MCF 10A (cell line): ENCODE data around the gene PHACTR1. TPM values are rescaled to one million over a fixed set of nuclear protein-coding genes. Genes with fewer than 3 reads are reported as not detected.

Experiments used
- BruUV-seq: library from RNA; stranded (reverse); fragments of 400-500 nt; replicated peaks from 2 replicates; lab custom pipeline; 2021; lab: Mats Ljungman, UMichigan
- CTCF ChIA-PET: fragments of 300-600 bp; sonication (Branson Sonifier 250); formaldehyde crosslinking; extraction: SDS; loops from one replicate; lab custom pipeline; 2021; ENCODE audit warnings: antibody characterized with exemption, inconsistent platforms; lab: Yijun Ruan, JAX
- POLR2A ChIA-PET: fragments of 300-600, 350-650 bp; sonication (Branson Sonifier 250); formaldehyde crosslinking; extraction: SDS; loops from one replicate; lab custom pipeline; 2020; ENCODE audit warnings: antibody characterized with exemption, inconsistent platforms; lab: Yijun Ruan, JAX
- DNase-seq: peaks from one replicate; pipeline ENCODE4 v3.0.0-alpha.2; 2018; ENCODE audit not compliant: unreplicated experiment
- H3K27ac Mint-ChIP-seq: one replicate; pipeline ENCODE4 v1.8.0; 2022; ENCODE audit warnings: mild to moderate bottlenecking, low read depth, mixed read lengths; ENCODE audit not compliant: unreplicated experiment
- H3K27me3 Mint-ChIP-seq: one replicate; pipeline ENCODE4 v1.8.0; 2022; ENCODE audit warnings: mixed read lengths; ENCODE audit not compliant: insufficient read depth, unreplicated experiment
- H3K36me3 Mint-ChIP-seq: one replicate; pipeline ENCODE4 v1.8.0; 2022; ENCODE audit warnings: mild to moderate bottlenecking, moderate library complexity, mixed read lengths; ENCODE audit not compliant: insufficient read depth, unreplicated experiment
- H3K4me1 Mint-ChIP-seq: one replicate; pipeline ENCODE4 v1.8.0; 2022; ENCODE audit warnings: mixed read lengths; ENCODE audit not compliant: insufficient read depth, unreplicated experiment
- H3K4me3 Mint-ChIP-seq: one replicate; pipeline ENCODE4 v1.8.0; 2022; ENCODE audit warnings: mild to moderate bottlenecking, moderate library complexity, mixed read lengths; ENCODE audit not compliant: unreplicated experiment
- H3K9me3 Mint-ChIP-seq: one replicate; pipeline ENCODE4 v1.8.0; 2022; ENCODE audit warnings: mixed read lengths; ENCODE audit not compliant: unreplicated experiment
- intact Hi-C: fragments of 100-400 bp; cut with micrococcal nuclease; formaldehyde crosslinking; loops from 2 replicates; pipeline ENCODE4 v1.14.1; 2022
- total RNA-seq: library from RNA; stranded (reverse); gene quantifications from 2 replicates; pipeline ENCODE4 v1.2.3, GENCODE V29; 2022
- TF ChIP-seq, protein P1 (sequence below): fragments of 200-600 bp; IDR thresholded peaks from one replicate; pipeline ENCODE4 v1.8.0; 2022; ENCODE audit warnings: antibody characterized with exemption, mild to moderate bottlenecking; ENCODE audit not compliant: unreplicated experiment

Gene PHACTR1
- total RNA-seq, 1 experiment from 2014 or later = not detected

DNA sequence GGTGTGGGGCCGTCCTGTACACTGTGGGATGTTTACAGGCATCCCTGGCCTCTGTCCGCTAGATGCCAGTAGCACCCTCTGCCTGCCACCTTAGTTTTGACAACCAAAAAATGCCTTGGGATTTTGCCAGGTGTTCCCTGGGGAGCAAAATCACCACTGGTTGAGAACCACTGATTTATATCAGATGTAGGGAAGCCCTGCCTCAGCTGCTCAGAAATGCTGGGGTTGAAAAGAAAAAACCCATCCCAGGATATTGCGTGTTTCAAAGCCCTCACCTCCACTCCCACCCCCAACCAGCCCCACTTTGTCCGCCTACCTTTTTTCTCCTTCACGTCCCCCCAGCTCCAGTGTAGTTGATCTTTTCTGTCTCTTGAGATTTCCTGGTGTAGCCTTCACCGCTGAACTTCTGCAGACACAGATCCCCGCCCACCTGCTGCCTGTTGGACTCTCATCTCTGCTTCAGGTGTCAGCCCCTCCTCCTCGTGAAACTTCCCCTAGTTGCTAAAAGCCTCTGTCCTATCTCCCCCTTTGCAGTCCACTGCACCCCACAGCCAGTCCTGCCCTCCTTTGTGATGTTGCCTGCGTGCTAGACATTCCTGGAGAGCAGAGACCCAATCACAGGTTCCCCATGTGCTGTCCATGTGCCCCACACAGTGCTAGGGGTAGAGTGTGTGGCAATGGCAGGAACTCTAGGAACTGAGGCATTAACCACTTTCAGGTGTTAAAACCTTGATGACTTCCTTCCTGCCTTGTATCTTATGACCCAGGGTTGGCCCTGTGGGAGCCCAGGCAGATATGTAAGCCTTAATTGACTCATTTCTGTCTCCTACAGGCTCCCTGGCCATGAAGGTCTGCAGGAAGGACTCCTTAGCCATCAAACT lies 512.9 kb downstream of the PHACTR1 start:
- no peak overlapping the region for H3K4me3 Mint-ChIP-seq
- intact Hi-C loops = loop anchor here (1.0 kb wide), 1 partner anchor 102 kb away; no protein-coding TSS in a partner anchor

DNA sequence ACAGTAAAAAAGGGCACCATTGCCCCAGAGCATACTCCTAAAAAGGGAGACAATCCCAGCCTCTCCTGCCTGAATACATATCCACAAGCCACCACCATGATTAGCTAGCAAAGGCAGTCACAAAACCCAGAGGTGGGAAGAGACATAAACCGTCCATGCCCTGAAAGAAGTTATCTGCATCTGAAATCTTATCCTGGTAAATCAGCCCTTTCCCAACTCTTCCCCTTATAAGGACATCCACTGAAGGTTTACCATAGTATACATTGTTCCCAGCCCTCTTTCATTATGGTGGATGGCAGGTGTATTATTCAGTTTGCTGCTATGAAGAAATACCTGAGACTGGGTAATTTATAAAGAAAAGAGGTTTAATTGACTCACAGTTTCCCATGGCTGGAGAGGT lies 516.5 kb downstream of the PHACTR1 start:
- intact Hi-C loops = no loop called here
- Mint-ChIP-seq H3K4me3 (no peak overlapping the region), H3K4me1 (peaks cover 12% of the 10 kb centered on the region), H3K27me3 (peaks cover 10% of the 10 kb centered on the region), H3K27ac (no peak overlapping the region), H3K36me3 (no peaks in the 10 kb centered on the region), H3K9me3 (no peaks in the 10 kb centered on the region)
- POLR2A ChIA-PET = no interaction called here
- DNase-seq = no peak
- no TSS peak for BruUV-seq
- TF ChIP-seq, protein P1, sequence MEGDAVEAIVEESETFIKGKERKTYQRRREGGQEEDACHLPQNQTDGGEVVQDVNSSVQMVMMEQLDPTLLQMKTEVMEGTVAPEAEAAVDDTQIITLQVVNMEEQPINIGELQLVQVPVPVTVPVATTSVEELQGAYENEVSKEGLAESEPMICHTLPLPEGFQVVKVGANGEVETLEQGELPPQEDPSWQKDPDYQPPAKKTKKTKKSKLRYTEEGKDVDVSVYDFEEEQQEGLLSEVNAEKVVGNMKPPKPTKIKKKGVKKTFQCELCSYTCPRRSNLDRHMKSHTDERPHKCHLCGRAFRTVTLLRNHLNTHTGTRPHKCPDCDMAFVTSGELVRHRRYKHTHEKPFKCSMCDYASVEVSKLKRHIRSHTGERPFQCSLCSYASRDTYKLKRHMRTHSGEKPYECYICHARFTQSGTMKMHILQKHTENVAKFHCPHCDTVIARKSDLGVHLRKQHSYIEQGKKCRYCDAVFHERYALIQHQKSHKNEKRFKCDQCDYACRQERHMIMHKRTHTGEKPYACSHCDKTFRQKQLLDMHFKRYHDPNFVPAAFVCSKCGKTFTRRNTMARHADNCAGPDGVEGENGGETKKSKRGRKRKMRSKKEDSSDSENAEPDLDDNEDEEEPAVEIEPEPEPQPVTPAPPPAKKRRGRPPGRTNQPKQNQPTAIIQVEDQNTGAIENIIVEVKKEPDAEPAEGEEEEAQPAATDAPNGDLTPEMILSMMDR = no peak
- CTCF ChIA-PET = interaction anchor here (1.8 kb wide), 1 partner anchor 97 kb away, joined by 5 read pairs; no protein-coding TSS in a partner anchor

More for the DNA sequence above, 512.9 kb downstream of the PHACTR1 start:
- H3K9me3 Mint-ChIP-seq = no peaks in the 10 kb centered on the region
- H3K4me1 Mint-ChIP-seq = peaks cover 11% of the 10 kb centered on the region
- no peaks in the 10 kb centered on the region for H3K27me3 Mint-ChIP-seq
- no peaks in the 10 kb centered on the region for H3K36me3 Mint-ChIP-seq
- ChIA-PET POLR2A (interaction anchor here (1.1 kb wide), 1 partner anchor 100 kb away, joined by 5 read pairs; the partner anchor contains the start of gene TBC1D7), CTCF (interaction anchor here (0.6 to 2.4 kb wide), 19 partner anchors 9 to 915 kb away, joined by 3 to 12 read pairs (median 4); no protein-coding TSS in a partner anchor)
- H3K27ac Mint-ChIP-seq = no peak overlapping the region
- TF ChIP-seq, protein P1 = peak; percentile 48
- BruUV-seq = no TSS peak
- peak; percentile 66 for DNase-seq

DNA sequence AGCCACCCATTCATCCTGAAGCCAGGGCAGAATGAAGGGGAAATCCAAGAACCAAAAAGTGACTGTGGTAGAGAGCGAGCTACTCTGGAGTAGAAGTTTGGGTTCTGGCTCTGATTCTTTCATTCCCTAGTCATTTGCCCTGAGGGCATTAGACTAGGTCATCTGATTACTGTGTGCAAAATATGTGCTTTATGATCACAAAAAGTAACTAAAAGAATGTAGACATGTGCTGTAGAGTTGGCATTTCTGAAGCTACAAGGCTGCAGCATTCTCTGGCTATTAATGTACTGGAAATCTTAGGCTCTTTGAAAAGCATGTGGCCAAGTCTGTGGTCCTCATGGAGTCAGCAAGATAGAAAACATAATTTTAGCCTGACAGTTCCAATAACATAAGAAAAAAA lies 517.6 kb downstream of the PHACTR1 start:
- CTCF ChIA-PET = interaction anchor here (0.7 kb wide), 1 partner anchor 39 kb away, joined by 3 read pairs; no protein-coding TSS in a partner anchor
- no TSS peak for BruUV-seq

More for the DNA sequence above, 517.6 kb downstream of the PHACTR1 start:
- intact Hi-C loops = no loop called here
- DNase-seq = no peak
- Mint-ChIP-seq H3K9me3 (no peaks in the 10 kb centered on the region), H3K4me1 (peaks cover 12% of the 10 kb centered on the region), H3K36me3 (no peaks in the 10 kb centered on the region), H3K27ac (no peak overlapping the region), H3K27me3 (peaks cover 19% of the 10 kb centered on the region), H3K4me3 (no peak overlapping the region)
- TF ChIP-seq, protein P1 = no peak
- POLR2A ChIA-PET = interaction anchor here (1.4 kb wide), 1 partner anchor 94 kb away, joined by 5 read pairs; the partner anchor contains the start of gene TBC1D7
